ENCODE measurements around the gene RNF214. TPM values are rescaled to one million over a fixed set of nuclear protein-coding genes. Genes with fewer than 3 reads are reported as not detected.

The RNF214 gene
- total RNA-seq, 1 experiment from 2014 or later = 7.4 TPM

- intact Hi-C loops (cut with micrococcal nuclease) = no loop called here
- no TSS peak for BruUV-seq (replicated peaks)
- CTCF ChIA-PET = no interaction called here
These were observed 36.7 kb upstream of the RNF214 start for GRCh38 chr11:117195761-117196160.

GRCh38 chr11:117197006-117197405, 35.5 kb upstream of the RNF214 start:
- Histone ChIP-seq H3K9me2 (replicated peaks; ENCODE audit: low read length) (no peaks in the 10 kb centered on the region), H3K27ac (ENCODE audit: low read length) (no peak overlapping the region), H3K27me3 (ENCODE audit: low read length) (no peaks in the 10 kb centered on the region), H3K36me3 (ENCODE audit: low read depth, low read length) (no peaks in the 10 kb centered on the region), H3F3A (ENCODE audit: low read length, unreplicated experiment) (no peaks in the 10 kb centered on the region), H3K9ac (ENCODE audit: low read length) (no peak overlapping the region), H3K4me3 (ENCODE audit: low read length) (no peak overlapping the region), H2AFZ (ENCODE audit: low read length) (no peak overlapping the region), H3K4me2 (ENCODE audit: low read length) (no peak overlapping the region), H4K20me1 (ENCODE audit: low read length) (no peaks in the 10 kb centered on the region), H3K4me1 (ENCODE audit: insufficient read depth, low read length) (peaks cover 5% of the 10 kb centered on the region; the same call in 1 of the 2 replicates), H3K9me3 (ENCODE audit: low read length) (no peaks in the 10 kb centered on the region), H3K79me2 (ENCODE audit: low read length) (no peaks in the 10 kb centered on the region)
- ChIA-PET CTCF (no interaction called here), POLR2A (ENCODE audit: unreplicated experiment) (no interaction called here)
- intact Hi-C loops (cut with micrococcal nuclease) = no loop called here
- DNase-seq (no peak), ATAC-seq (no peak)
- TF ChIP-seq CTCF (conservative IDR thresholded peaks at IDR 0.05; ENCODE audit: low read depth, low read length) (no peak), EZH2 (IDR thresholded peaks at IDR 0.05; ENCODE audit: low read length, unreplicated experiment) (no peak), EZH2phosphoT487 (IDR thresholded peaks at IDR 0.05; ENCODE audit: borderline replicate concordance, low read length) (no peak)
- BruUV-seq (replicated peaks) = no TSS peak

More at GRCh38 chr11:117195761-117196160, 36.7 kb upstream of the RNF214 start:
- no peaks in the 10 kb centered on the region for H4K20me1 ChIP-seq (ENCODE audit: low read length)
- POLR2A ChIA-PET (ENCODE audit: unreplicated experiment) = no interaction called here
- no peaks in the 10 kb centered on the region for H3K9me3 ChIP-seq (ENCODE audit: low read length)
- DNase-seq (no peak), ATAC-seq (no peak)
- no peak overlapping the region for H3K4me2 ChIP-seq (ENCODE audit: low read length)
- no peak overlapping the region for H2AFZ ChIP-seq (ENCODE audit: low read length)
- H3K79me2 ChIP-seq (ENCODE audit: low read length) = no peaks in the 10 kb centered on the region
- peaks cover 5% of the 10 kb centered on the region; the same call in 1 of the 2 replicates for H3K4me1 ChIP-seq (ENCODE audit: insufficient read depth, low read length)
- no peak overlapping the region for H3K27ac ChIP-seq (ENCODE audit: low read length)
- TF ChIP-seq EZH2phosphoT487 (IDR thresholded peaks at IDR 0.05; ENCODE audit: borderline replicate concordance, low read length) (no peak), CTCF (conservative IDR thresholded peaks at IDR 0.05; ENCODE audit: low read depth, low read length) (no peak), EZH2 (IDR thresholded peaks at IDR 0.05; ENCODE audit: low read length, unreplicated experiment) (no peak)
- H3F3A ChIP-seq (ENCODE audit: low read length, unreplicated experiment) = no peaks in the 10 kb centered on the region
- H3K27me3 ChIP-seq (ENCODE audit: low read length) = no peaks in the 10 kb centered on the region
- H3K4me3 ChIP-seq (ENCODE audit: low read length) = no peak overlapping the region
- H3K9me2 ChIP-seq (replicated peaks; ENCODE audit: low read length) = no peaks in the 10 kb centered on the region
- no peaks in the 10 kb centered on the region for H3K36me3 ChIP-seq (ENCODE audit: low read depth, low read length)
- no peak overlapping the region for H3K9ac ChIP-seq (ENCODE audit: low read length)

- no peak for TF ChIP-seq EZH2phosphoT487 (IDR thresholded peaks at IDR 0.05; ENCODE audit: borderline replicate concordance, low read length)
- peak; percentile 63 for TF ChIP-seq CTCF (conservative IDR thresholded peaks at IDR 0.05; ENCODE audit: low read depth, low read length)
- TF ChIP-seq EZH2 (IDR thresholded peaks at IDR 0.05; ENCODE audit: low read length, unreplicated experiment) = no peak
- no peak; the same call in 1 of the 2 replicates for ATAC-seq
- POLR2A ChIA-PET (ENCODE audit: unreplicated experiment) = no interaction called here
- Histone ChIP-seq H3K4me3 (ENCODE audit: low read length) (no peak overlapping the region), H3K27me3 (ENCODE audit: low read length) (no peaks in the 10 kb centered on the region), H2AFZ (ENCODE audit: low read length) (no peak overlapping the region), H3K79me2 (ENCODE audit: low read length) (no peaks in the 10 kb centered on the region), H3K36me3 (ENCODE audit: low read depth, low read length) (no peaks in the 10 kb centered on the region), H3K27ac (ENCODE audit: low read length) (no peak overlapping the region), H3K4me2 (ENCODE audit: low read length) (no peak overlapping the region), H3K9ac (ENCODE audit: low read length) (no peak overlapping the region), H3K9me3 (ENCODE audit: low read length) (no peaks in the 10 kb centered on the region), H3F3A (ENCODE audit: low read length, unreplicated experiment) (no peaks in the 10 kb centered on the region), H3K4me1 (ENCODE audit: insufficient read depth, low read length) (peaks cover 5% of the 10 kb centered on the region; the same call in 1 of the 2 replicates), H3K9me2 (replicated peaks; ENCODE audit: low read length) (no peaks in the 10 kb centered on the region), H4K20me1 (ENCODE audit: low read length) (no peaks in the 10 kb centered on the region)
- DNase-seq = peak; percentile 18
- intact Hi-C loops (cut with micrococcal nuclease) = no loop called here
- CTCF ChIA-PET = no interaction called here
- no TSS peak for BruUV-seq (replicated peaks)
These were observed 34.7 kb upstream of the RNF214 start for GRCh38 chr11:117197516-117198456.

Measured in PC-3 (cell line).